HL-60/S4 treated with phorbol 12-myristate 13-acetate at 8.2 ng/mL for 4 days and 3 days (cell line): ENCODE results near the gene PLEKHH2.
"Not testable (repeated sequence)": the region's sequence is repeated elsewhere in the genome, so short reads cannot be mapped to it uniquely, and the experiment has no call there.

Experiments
- in situ Hi-C: fragments of 300-500 bp; cut with MboI; formaldehyde crosslinking; loops from 2 replicates; pipeline ENCODE4 v1.15.0; 2022; ENCODE audit warnings: low sequenced_read_pairs

PLEKHH2 gene

GRCh38 chr2:43636153-43636552, 907 bp upstream of the PLEKHH2 start:
- in situ Hi-C loops, result not testable (repeated sequence)

DNA sequence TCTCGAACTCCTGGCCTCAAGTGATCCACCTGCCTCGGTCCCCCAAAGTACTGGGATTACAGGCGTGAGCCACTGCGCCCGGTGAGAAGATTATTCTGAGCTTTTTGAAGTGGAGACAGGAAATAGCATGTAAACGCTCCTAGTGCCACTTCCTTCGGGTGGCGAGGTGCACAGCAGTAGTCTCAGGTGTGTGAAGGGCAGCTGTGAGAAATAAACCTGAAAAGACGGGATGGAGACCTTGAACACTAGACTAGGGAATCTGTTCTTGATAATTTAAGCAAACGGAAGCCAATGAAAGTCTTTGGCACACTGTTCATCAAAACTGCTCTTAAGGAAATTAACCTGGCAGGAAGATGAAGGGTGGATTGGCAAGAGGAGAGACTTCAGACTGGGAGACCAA, 439 bp upstream of the PLEKHH2 start:
- in situ Hi-C loops, result no loop called here

GRCh38 chr2:43642363-43642762, 5.3 kb downstream of the PLEKHH2 start:
- in situ Hi-C loops, result no loop called here

GRCh38 chr2:43643680-43644079, 6.6 kb downstream of the PLEKHH2 start:
- in situ Hi-C loops, result no loop called here

GRCh38 chr2:43648994-43649701, 12.1 kb downstream of the PLEKHH2 start:
- in situ Hi-C loops, result no loop called here

- in situ Hi-C loops, result no loop called here
These were observed 16.4 kb downstream of the PLEKHH2 start for GRCh38 chr2:43653506-43653905.

GRCh38 chr2:43657241-43657640, 20.2 kb downstream of the PLEKHH2 start:
- in situ Hi-C loops, result no loop called here

GRCh38 chr2:43675646-43676321, 38.7 kb downstream of the PLEKHH2 start:
- in situ Hi-C loops, result no loop called here

GRCh38 chr2:43676322-43677050, 39.4 kb downstream of the PLEKHH2 start, which contains the start of gene C1GALT1C1L:
TSS of gene C1GALT1C1L (minus strand) at chr2:43676429. CDS start at chr2:43676322, 107 bp downstream.
- in situ Hi-C loops, result no loop called here

- in situ Hi-C loops, result not testable (repeated sequence)
These were observed 40.7 kb downstream of the PLEKHH2 start for GRCh38 chr2:43677783-43678182.

DNA sequence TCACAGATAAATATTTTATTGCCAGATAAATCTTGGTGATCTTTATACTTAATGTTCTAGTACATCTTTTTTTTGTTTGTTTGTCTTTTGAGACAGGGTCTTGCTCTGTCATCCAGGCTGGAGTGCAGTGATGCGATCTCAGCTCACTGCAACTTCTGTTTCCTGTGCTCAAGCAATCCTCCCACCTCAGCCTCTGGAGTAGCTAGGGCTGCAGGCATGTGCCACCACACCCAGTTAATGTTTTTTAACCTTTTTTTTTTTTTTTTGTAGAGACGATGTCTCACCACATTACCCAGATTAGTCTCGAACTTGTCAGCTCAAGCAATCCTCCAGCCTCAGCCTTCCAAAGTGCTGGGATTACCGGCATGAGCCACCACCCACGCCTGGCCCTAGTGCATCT, 48.3 kb downstream of the PLEKHH2 start:
- in situ Hi-C loops, result no loop called here

- in situ Hi-C loops, result no loop called here
These were observed 52.9 kb downstream of the PLEKHH2 start for GRCh38 chr2:43689999-43690398.

GRCh38 chr2:43692428-43692994, 55.5 kb downstream of the PLEKHH2 start:
- in situ Hi-C loops, result no loop called here

DNA sequence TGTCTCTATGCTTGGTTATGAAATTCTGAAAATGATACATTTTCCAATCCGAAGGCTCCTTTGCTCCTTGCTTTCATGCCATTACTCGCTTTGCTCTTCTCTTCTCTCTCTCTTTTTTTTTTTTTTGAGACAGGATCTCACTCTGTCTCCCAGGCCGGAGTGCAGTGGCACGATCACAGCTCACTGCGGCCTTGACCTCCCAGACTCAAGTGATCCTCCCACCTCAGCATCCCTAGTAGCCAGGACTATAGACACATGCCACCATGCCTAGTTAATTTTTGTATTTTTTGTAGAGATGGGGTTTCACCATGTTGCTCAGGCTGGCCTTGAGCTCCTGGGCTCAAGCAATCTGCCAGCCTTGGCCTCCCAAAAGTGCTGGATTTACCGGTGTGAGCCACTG, 61.1 kb downstream of the PLEKHH2 start:
- in situ Hi-C loops, result not testable (repeated sequence)

DNA sequence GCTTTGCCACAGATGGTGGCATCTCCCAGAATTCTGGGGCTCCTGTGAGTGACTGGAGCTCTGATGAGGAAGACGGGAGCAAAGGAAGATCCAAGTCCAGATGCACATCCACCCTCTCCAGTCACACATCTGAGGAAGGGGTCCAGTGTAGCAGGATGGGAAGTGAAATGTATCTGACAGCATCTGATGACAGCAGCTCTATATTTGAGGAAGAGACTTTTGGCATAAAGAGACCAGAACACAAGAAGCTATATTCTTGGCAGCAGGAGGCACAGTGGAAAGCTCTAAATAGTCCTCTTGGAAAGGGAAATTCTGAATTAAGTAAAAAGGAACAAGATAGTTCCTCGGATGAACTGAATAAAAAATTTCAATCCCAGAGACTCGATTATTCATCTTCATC, 62.7 kb downstream of the PLEKHH2 start:
- in situ Hi-C loops, result no loop called here

- in situ Hi-C loops, result no loop called here
These were observed 64.1 kb downstream of the PLEKHH2 start for GRCh38 chr2:43701111-43701510.

GRCh38 chr2:43707255-43708015, 70.4 kb downstream of the PLEKHH2 start:
- in situ Hi-C loops, result no loop called here

DNA sequence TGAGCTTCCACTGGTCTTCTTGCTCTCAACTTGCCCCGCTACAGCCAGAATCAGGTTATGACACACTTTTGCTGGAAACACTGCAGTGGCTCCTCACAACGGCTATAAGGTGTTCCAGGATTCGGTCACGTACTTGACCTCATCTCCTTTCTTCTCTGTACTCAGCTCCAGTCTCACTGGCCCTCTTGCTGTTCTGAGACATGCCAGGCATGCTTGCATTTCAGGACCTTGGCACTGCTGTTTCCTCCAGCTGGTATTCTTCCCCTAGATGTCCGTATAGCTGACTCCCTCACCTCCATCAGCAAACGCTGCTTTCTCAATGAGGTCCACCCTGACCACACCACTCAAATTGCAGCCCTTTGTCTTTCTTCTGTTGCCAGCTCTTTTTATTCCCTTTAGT, 71.1 kb downstream of the PLEKHH2 start:
- in situ Hi-C loops, result no loop called here

GRCh38 chr2:43708891-43709290, 71.8 kb downstream of the PLEKHH2 start:
- in situ Hi-C loops, result no loop called here

GRCh38 chr2:43710866-43711265, 73.8 kb downstream of the PLEKHH2 start:
- in situ Hi-C loops, result no loop called here

DNA sequence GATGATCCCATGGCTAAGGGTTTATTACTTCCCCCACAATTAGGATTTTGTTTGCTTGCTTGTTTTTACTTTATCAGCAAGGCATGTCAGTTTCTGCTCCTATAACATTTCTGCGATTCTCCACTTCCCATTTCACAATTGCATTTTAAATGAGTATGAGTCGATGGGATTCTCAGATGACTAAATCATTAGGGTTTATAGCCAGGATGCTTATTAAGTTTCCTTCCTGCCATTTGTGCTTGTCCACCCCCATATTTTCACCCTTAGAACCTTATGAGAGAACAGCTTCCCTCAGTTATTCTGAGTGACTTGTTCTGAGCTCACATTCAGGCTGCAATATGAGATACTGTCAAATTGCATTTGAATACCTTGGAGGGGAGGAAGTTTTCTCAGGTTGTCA, 77.1 kb downstream of the PLEKHH2 start:
- in situ Hi-C loops, result no loop called here
